KG1 (cell line): ENCODE data around the gene FTO.

Experiments
- DNase-seq: peaks from one replicate; lab custom pipeline; 2025; lab: John Stamatoyannopoulos, UW

FTO gene

GRCh38 chr16:54055191-54055590 lies 351.2 kb downstream of the FTO start:
- no peak for DNase-seq

GRCh38 chr16:54055864-54056263 lies 351.9 kb downstream of the FTO start:
- DNase-seq, result no peak

- no peak for DNase-seq
Measured at GRCh38 chr16:54056921-54057320, 353.0 kb downstream of the FTO start.

GRCh38 chr16:54059319-54059718 lies 355.4 kb downstream of the FTO start:
- no peak for DNase-seq

GRCh38 chr16:54060599-54061421 lies 356.9 kb downstream of the FTO start:
- no peak for DNase-seq

GRCh38 chr16:54061454-54061853 lies 357.5 kb downstream of the FTO start:
- DNase-seq, result no peak

- no peak for DNase-seq
Measured at GRCh38 chr16:54062361-54063278, 358.7 kb downstream of the FTO start.

- no peak for DNase-seq
Measured at GRCh38 chr16:54063279-54063773, 359.4 kb downstream of the FTO start.

GRCh38 chr16:54066451-54067105 lies 362.6 kb downstream of the FTO start:
- no peak for DNase-seq

GRCh38 chr16:54067322-54068065 lies 363.5 kb downstream of the FTO start:
- DNase-seq, result no peak

- DNase-seq, result no peak
Measured at GRCh38 chr16:54068212-54068611, 364.3 kb downstream of the FTO start.

GRCh38 chr16:54069601-54070239 lies 365.8 kb downstream of the FTO start:
- DNase-seq, result no peak

GRCh38 chr16:54070789-54071343 lies 366.9 kb downstream of the FTO start:
- no peak for DNase-seq

GRCh38 chr16:54071514-54071913 lies 367.6 kb downstream of the FTO start:
- DNase-seq, result no peak

- no peak for DNase-seq
Measured at GRCh38 chr16:54072237-54072636, 368.3 kb downstream of the FTO start.

GRCh38 chr16:54073356-54073755 lies 369.4 kb downstream of the FTO start:
- DNase-seq, result no peak

- DNase-seq, result no peak
Measured at GRCh38 chr16:54075446-54075845, 371.5 kb downstream of the FTO start.

GRCh38 chr16:54076006-54076504 lies 372.1 kb downstream of the FTO start:
- DNase-seq, result no peak

- DNase-seq, result no peak
Measured at GRCh38 chr16:54077050-54077821, 373.3 kb downstream of the FTO start.

- no peak for DNase-seq
Measured at GRCh38 chr16:54080524-54081008, 376.6 kb downstream of the FTO start.
